B cell (primary cell): Measurements from ENCODE around the gene CSNK1E. TPM values are rescaled to one million over a fixed set of nuclear protein-coding genes. Genes with fewer than 3 reads are reported as not detected.
A peak's percentile ranks its signal among the peaks of the same experiment; 100 is the strongest.

Experiments used
- ATAC-seq: fragments of 200-7000 bp; cut with Tn5 transposase; one replicate; pipeline ENCODE4 v1.10.0; 2021; ENCODE audit warnings: low read depth, mild to moderate bottlenecking, moderate number of reproducible peaks, moderate library complexity
- CTCF ChIA-PET: fragments of 350-600 bp; sonication (Branson Sonifier 250); formaldehyde crosslinking; loops from one replicate; lab custom pipeline; 2021; ENCODE audit warnings: antibody characterized with exemption, inconsistent platforms; lab: Charles Lee
- POLR2A ChIA-PET: fragments of 350-600 bp; sonication (Branson Sonifier 250); formaldehyde crosslinking; loops from one replicate; lab custom pipeline; 2021; ENCODE audit warnings: antibody characterized with exemption; lab: Charles Lee
- DNase-seq: peaks from one replicate; pipeline ENCODE4 v3.0.0; 2013
- H2AFZ ChIP-seq: 2 replicates; pipeline ENCODE4 v1.6.1; 2012; ENCODE audit warnings: mild to moderate bottlenecking, low read depth, low read length; ENCODE audit not compliant: insufficient read depth, poor library complexity, severe bottlenecking
- H3K27ac ChIP-seq, 2 donors: 1 replicate in 1 of 2; 2 replicates in 1 of 2; pipeline ENCODE4 v1.5.1; 2012 to 2013; ENCODE audit warnings: low read length in 2 of 2, mild to moderate bottlenecking in 2 of 2, moderate library complexity in 1 of 2
- H3K27me3 ChIP-seq, 4 experiments: fragments of 200-600 bp in 1 of 4; sonication (generic) in 1 of 4; replicated peaks in 1 of 4; 1 replicate in 2 of 4; 2 replicates in 2 of 4; pipeline versions ENCODE4 v1.6.1 to v1.7.0; 2013 to 2016; ENCODE audit warnings: low read length in 3 of 4, mild to moderate bottlenecking in 2 of 4, mixed read lengths in 1 of 4, moderate library complexity in 1 of 4; ENCODE audit not compliant: insufficient read depth in 4 of 4, control insufficient read depth in 3 of 4; ENCODE audit errors: control extremely low read depth in 1 of 4
- H3K36me3 ChIP-seq, 2 experiments: replicated peaks in 1 of 2; 1 replicate in 1 of 2; 2 replicates in 1 of 2; pipeline versions ENCODE4 v1.6.1 to v1.7.1; 2013; ENCODE audit warnings: low read length in 1 of 2; ENCODE audit not compliant: insufficient read depth in 2 of 2, control insufficient read depth in 1 of 2; ENCODE audit errors: control extremely low read depth in 1 of 2, extremely low read depth in 1 of 2
- H3K4me1 ChIP-seq, 2 donors: fragments of 200-600 bp in 1 of 2; sonication (generic) in 1 of 2; 1 replicate in 1 of 2; 2 replicates in 1 of 2; pipeline versions ENCODE4 v1.5.1 to v1.6.1; 2013 to 2017; ENCODE audit warnings: low read length in 2 of 2; ENCODE audit not compliant: control insufficient read depth in 2 of 2, insufficient read depth in 2 of 2
- H3K4me2 ChIP-seq: replicated peaks from 2 replicates; pipeline ENCODE3; 2012; ENCODE audit warnings: mild to moderate bottlenecking, low read depth, low read length; ENCODE audit not compliant: poor library complexity, severe bottlenecking
- H3K4me3 ChIP-seq, 5 experiments: fragments of 200-600 bp in 1 of 5; sonication (generic) in 1 of 5; 1 replicate in 3 of 5; 2 replicates in 2 of 5; pipeline versions ENCODE4 v1.5.1 to v1.7.0; 2011 to 2016; ENCODE audit warnings: low read length in 4 of 5, mild to moderate bottlenecking in 4 of 5, low read depth in 2 of 5, control low read depth in 1 of 5, moderate library complexity in 1 of 5; ENCODE audit not compliant: insufficient read depth in 1 of 5; ENCODE audit errors: control extremely low read depth in 1 of 5, extremely low read depth in 1 of 5
- H3K79me2 ChIP-seq: fragments of 200-600 bp; sonication (generic); one replicate; pipeline ENCODE4 v1.6.0; 2016; ENCODE audit warnings: low read length; ENCODE audit not compliant: control insufficient read depth, insufficient read depth
- H3K9ac ChIP-seq: fragments of 200-600 bp; sonication (generic); 2 replicates; pipeline ENCODE4 v1.6.1; 2017; ENCODE audit warnings: mild to moderate bottlenecking, low read length, moderate library complexity
- H3K9me3 ChIP-seq, 3 donors: one replicate each; pipeline versions ENCODE4 v1.6.1 to v1.7.1; 2013; ENCODE audit warnings: low read length in 2 of 3; ENCODE audit not compliant: control insufficient read depth in 2 of 3, insufficient read depth in 1 of 3; ENCODE audit errors: control extremely low read depth in 1 of 3
- H4K20me1 ChIP-seq: 2 replicates; pipeline ENCODE4 v1.6.0; 2012; ENCODE audit warnings: mild to moderate bottlenecking, low read length; ENCODE audit not compliant: insufficient read depth, control insufficient read depth, poor library complexity, severe bottlenecking
- H3K27ac Mint-ChIP-seq: one replicate; pipeline ENCODE4 v1.8.0; 2021; ENCODE audit warnings: mixed read lengths
- H3K27me3 Mint-ChIP-seq: one replicate; pipeline ENCODE4 v1.8.0; 2021; ENCODE audit warnings: mixed read lengths
- H3K4me1 Mint-ChIP-seq: one replicate; pipeline ENCODE4 v1.8.0; 2021; ENCODE audit warnings: mixed read lengths
- H3K4me3 Mint-ChIP-seq: one replicate; pipeline ENCODE4 v1.8.0; 2021; ENCODE audit warnings: mixed read lengths
- H3K9me3 Mint-ChIP-seq: one replicate; pipeline ENCODE4 v1.8.0; 2022; ENCODE audit warnings: mixed read lengths; ENCODE audit not compliant: insufficient read depth
- EZH2 ChIP-seq: IDR thresholded peaks from 2 replicates; pipeline ENCODE4 v1.6.1; 2012; ENCODE audit warnings: borderline replicate concordance, low read depth, mild to moderate bottlenecking, moderate library complexity, low read length; ENCODE audit not compliant: insufficient read depth, poor library complexity, severe bottlenecking
- WGBS: methylation state at CpG from one replicate; pipeline ENCODE4 v1.1.5; 2013; ENCODE audit warnings: missing lambda C conversion rate; ENCODE audit not compliant: insufficient coverage; 5-methylcytosine and 5-hydroxymethylcytosine counted together
- intact Hi-C: fragments of 100-400 bp; cut with micrococcal nuclease; formaldehyde crosslinking; loops from one replicate; pipeline ENCODE4 v1.10.0; 2022
- polyA plus RNA-seq: library from polyadenylated mRNA; depleted of rRNA; stranded (reverse); fragments of >200 nt; gene quantifications from 2 replicates; pipeline ENCODE4 v1.2.3, GENCODE V29; 2012
- total RNA-seq, 2 donors: library from RNA; stranded (reverse); fragments of 120-200 nt in 1 of 2; gene quantifications; 1 replicate in 1 of 2; 2 replicates in 1 of 2; pipeline versions ENCODE4 v1.2.3 to v1.2.4, GENCODE V29; 2013 to 2022
- TF ChIP-seq, protein P1 (sequence below): fragments of 200-600 bp; IDR thresholded peaks from one replicate; pipeline ENCODE4 v1.8.0; 2022; ENCODE audit warnings: antibody characterized with exemption, mild to moderate bottlenecking

The CSNK1E gene
- total and polyA plus RNA-seq, 2 donors (not counting 1 experiment from before 2014, with no cell fraction given): 113 to 133 TPM

DNA sequence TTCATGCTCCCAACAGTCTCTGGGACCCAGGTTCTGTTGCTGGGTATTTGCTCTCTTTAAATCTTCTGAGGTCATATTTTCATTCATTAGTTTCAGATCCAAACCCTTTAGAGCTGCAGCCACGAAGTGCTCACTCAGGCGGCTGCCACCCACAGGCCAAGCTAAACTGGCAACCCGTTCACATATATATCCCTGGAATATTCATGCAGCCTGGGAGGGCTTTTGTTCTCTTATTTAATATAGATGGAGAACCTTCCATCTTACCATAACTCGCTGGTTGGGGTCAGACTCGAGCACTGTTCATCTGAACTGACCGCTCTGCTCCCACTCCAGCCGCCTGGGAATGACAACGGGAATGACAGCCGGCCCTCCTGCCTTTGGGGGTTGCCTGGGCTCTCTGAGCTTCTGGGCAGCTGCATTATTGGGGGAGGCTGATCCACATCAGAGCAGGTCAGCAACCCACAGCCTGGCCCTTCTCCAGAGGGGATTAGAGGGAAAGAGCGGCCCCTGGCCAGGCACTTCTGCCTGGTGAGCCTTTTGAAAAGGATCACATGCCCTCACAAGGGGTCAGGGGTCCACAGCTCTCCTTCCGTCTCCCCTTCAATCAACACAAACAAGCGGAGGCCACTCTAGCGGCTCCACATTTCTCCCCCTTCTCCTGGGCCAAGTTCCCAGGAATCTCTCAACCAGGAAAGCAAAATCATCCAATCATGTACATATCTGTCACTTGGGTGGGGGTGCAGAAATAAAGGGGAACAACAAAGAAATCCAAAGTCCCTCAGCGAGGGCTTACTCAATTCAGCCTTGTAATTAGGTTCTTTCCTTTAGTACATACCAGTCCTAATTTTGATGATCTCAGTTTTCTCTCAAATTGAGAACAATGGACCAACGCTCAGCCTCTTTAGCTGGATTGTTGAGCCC is 56.2 kb downstream of the CSNK1E start:
- Histone ChIP-seq H3K9ac (no peak overlapping the region), H3K27ac (peak overlapping the region; percentile 6 to 12)

More for the DNA sequence above, 56.2 kb downstream of the CSNK1E start:
- POLR2A ChIA-PET: interaction anchor here (0.6 to 1.4 kb wide), 4 partner anchors 8 to 396 kb away, joined by 3 to 4 read pairs (median 3); partner anchors contain the start of gene TMEM184B
- no peaks in the 10 kb centered on the region for H3K36me3 ChIP-seq
- ATAC-seq (peak; percentile 22), DNase-seq (no peak)
- CTCF ChIA-PET: interaction anchor here (0.6 to 1.5 kb wide), 10 partner anchors 8 to 311 kb away, joined by 3 read pairs; no protein-coding TSS in a partner anchor
- TF ChIP-seq, protein P1, sequence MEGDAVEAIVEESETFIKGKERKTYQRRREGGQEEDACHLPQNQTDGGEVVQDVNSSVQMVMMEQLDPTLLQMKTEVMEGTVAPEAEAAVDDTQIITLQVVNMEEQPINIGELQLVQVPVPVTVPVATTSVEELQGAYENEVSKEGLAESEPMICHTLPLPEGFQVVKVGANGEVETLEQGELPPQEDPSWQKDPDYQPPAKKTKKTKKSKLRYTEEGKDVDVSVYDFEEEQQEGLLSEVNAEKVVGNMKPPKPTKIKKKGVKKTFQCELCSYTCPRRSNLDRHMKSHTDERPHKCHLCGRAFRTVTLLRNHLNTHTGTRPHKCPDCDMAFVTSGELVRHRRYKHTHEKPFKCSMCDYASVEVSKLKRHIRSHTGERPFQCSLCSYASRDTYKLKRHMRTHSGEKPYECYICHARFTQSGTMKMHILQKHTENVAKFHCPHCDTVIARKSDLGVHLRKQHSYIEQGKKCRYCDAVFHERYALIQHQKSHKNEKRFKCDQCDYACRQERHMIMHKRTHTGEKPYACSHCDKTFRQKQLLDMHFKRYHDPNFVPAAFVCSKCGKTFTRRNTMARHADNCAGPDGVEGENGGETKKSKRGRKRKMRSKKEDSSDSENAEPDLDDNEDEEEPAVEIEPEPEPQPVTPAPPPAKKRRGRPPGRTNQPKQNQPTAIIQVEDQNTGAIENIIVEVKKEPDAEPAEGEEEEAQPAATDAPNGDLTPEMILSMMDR: no peak
- no peak for TF ChIP-seq EZH2
- H3K4me1 ChIP-seq: peaks cover 3 to 19% of the 10 kb centered on the region in 2 donors
- H3K9me3 ChIP-seq: no peaks in the 10 kb centered on the region
- peaks cover 28% of the 10 kb centered on the region for H3K4me1 Mint-ChIP-seq
- H3K27me3 ChIP-seq: no peaks in the 10 kb centered on the region
- peak overlapping the region; percentile 28 for H3K4me2 ChIP-seq
- intact Hi-C loops: loop anchor here (1.0 kb wide), 3 partner anchors 12 to 134 kb away; partner anchors contain the start of genes PLA2G6 and TMEM184B
- H3K27me3 Mint-ChIP-seq: no peaks in the 10 kb centered on the region
- no peak overlapping the region for H2AFZ ChIP-seq
- peaks cover 5% of the 10 kb centered on the region for H4K20me1 ChIP-seq
- peak overlapping the region; percentile 75 for H3K27ac Mint-ChIP-seq
- H3K79me2 ChIP-seq: peaks cover 15% of the 10 kb centered on the region
- H3K4me3 Mint-ChIP-seq: peak overlapping the region; percentile 71
- no peak overlapping the region for H3K4me3 ChIP-seq
- H3K9me3 Mint-ChIP-seq: no peaks in the 10 kb centered on the region
- 82% methylated on average over 8 of the region's 15 CpGs for WGBS
